Stomach (tissue), 4 donors: Measurements from ENCODE around the gene ELOA.

Source experiments
- POLR2A ChIP-seq, 4 donors: fragments of 450-650 bp; IDR thresholded peaks; one replicate each; pipeline ENCODE4 v1.6.1; 2016; ENCODE audit warnings: antibody characterized with exemption in 4 of 4, control low read depth in 2 of 4, mild to moderate bottlenecking in 1 of 4, moderate library complexity in 1 of 4
- POLR2AphosphoS5 ChIP-seq, 3 donors: sonication (generic); formaldehyde crosslinking; IDR thresholded peaks; one replicate each; pipeline ENCODE4 v1.6.1; 2016; ENCODE audit warnings: antibody characterized with exemption in 3 of 3
- TF ChIP-seq, protein P1 (sequence below), 7 experiments: fragments of 450-650 bp in 4 of 7; fragments of 200-600 bp in 3 of 7; sonication (generic) in 3 of 7; IDR thresholded peaks; one replicate each; pipeline ENCODE4 v1.5.1; 2016 to 2019; ENCODE audit warnings: antibody characterized with exemption in 7 of 7, control low read depth in 2 of 7, mild to moderate bottlenecking in 1 of 7

DNA sequence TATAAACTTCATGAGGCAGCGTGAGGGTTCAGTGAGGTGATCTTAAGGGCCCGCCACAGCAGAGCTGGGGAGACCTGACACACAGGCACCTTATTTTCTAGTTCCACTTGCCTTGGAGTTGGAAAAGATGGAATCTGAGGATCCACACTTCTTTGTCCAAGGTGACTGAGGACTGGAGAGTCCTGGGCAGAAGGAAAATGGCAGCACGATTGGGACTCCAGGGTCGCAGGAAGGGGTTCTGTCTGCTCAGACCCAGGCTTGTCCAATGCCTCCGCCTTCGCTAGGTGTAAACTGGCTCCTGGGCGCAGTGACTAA, 55.9 kb downstream of the ELOA start:
- TF ChIP-seq POLR2A (IDR thresholded peaks at IDR 0.05) = peak in 1 of 4 donors; percentile 26
- TF ChIP-seq, protein P1, sequence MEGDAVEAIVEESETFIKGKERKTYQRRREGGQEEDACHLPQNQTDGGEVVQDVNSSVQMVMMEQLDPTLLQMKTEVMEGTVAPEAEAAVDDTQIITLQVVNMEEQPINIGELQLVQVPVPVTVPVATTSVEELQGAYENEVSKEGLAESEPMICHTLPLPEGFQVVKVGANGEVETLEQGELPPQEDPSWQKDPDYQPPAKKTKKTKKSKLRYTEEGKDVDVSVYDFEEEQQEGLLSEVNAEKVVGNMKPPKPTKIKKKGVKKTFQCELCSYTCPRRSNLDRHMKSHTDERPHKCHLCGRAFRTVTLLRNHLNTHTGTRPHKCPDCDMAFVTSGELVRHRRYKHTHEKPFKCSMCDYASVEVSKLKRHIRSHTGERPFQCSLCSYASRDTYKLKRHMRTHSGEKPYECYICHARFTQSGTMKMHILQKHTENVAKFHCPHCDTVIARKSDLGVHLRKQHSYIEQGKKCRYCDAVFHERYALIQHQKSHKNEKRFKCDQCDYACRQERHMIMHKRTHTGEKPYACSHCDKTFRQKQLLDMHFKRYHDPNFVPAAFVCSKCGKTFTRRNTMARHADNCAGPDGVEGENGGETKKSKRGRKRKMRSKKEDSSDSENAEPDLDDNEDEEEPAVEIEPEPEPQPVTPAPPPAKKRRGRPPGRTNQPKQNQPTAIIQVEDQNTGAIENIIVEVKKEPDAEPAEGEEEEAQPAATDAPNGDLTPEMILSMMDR (IDR thresholded peaks at IDR 0.05) = no peak
- TF ChIP-seq POLR2AphosphoS5 (IDR thresholded peaks at IDR 0.05) = no peak
